Measurements from ENCODE around the gene PAH. TPM values are rescaled to one million over a fixed set of nuclear protein-coding genes. Genes with fewer than 3 reads are reported as not detected.

The PAH gene
- total and polyA plus RNA-seq, 3 donors from 2014 or later = 9.3 to 23.2 (median 18.4) TPM

DNA sequence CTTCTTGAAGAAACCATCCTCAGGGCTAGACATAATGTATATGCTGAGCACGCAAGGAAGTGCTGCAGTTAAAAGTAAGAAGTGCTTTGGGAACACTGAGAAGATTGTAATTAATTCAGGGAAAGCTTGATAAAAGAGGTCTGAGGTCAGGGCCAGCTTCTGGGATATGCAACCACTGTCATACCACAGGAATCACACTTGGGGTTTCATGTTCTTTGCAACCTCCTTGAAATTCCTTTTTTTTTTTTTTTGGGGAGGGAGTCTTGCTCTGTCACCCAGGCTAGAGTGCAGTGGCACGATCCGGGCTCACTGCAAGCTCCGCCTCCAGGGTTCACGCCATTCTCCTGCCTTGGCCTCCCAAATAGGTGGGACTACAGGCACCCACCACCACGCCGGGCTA, 6.9 kb downstream of the PAH start:
- Histone ChIP-seq H3K27me3 (no peaks in the 10 kb centered on the region), H3K27ac (no peak overlapping the region), H3K4me3 (no peak overlapping the region), H3K9me3 (no peaks in the 10 kb centered on the region), H3K4me1 (no peaks in the 10 kb centered on the region), H3K36me3 (ENCODE audit: low read depth, missing control alignments) (no peaks in the 10 kb centered on the region)
- intact Hi-C loops (cut with DNase I; ENCODE audit: low total_unique reads) = no loop called here
- 85 to 88% methylated on average over 7 of the region's 7 CpGs for WGBS, 2 donors
- no peak for DNase-seq
- TF ChIP-seq, protein P1, sequence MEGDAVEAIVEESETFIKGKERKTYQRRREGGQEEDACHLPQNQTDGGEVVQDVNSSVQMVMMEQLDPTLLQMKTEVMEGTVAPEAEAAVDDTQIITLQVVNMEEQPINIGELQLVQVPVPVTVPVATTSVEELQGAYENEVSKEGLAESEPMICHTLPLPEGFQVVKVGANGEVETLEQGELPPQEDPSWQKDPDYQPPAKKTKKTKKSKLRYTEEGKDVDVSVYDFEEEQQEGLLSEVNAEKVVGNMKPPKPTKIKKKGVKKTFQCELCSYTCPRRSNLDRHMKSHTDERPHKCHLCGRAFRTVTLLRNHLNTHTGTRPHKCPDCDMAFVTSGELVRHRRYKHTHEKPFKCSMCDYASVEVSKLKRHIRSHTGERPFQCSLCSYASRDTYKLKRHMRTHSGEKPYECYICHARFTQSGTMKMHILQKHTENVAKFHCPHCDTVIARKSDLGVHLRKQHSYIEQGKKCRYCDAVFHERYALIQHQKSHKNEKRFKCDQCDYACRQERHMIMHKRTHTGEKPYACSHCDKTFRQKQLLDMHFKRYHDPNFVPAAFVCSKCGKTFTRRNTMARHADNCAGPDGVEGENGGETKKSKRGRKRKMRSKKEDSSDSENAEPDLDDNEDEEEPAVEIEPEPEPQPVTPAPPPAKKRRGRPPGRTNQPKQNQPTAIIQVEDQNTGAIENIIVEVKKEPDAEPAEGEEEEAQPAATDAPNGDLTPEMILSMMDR (IDR thresholded peaks at IDR 0.05) = no peak
- no peak for TF ChIP-seq POLR2A (IDR thresholded peaks at IDR 0.05)

DNA sequence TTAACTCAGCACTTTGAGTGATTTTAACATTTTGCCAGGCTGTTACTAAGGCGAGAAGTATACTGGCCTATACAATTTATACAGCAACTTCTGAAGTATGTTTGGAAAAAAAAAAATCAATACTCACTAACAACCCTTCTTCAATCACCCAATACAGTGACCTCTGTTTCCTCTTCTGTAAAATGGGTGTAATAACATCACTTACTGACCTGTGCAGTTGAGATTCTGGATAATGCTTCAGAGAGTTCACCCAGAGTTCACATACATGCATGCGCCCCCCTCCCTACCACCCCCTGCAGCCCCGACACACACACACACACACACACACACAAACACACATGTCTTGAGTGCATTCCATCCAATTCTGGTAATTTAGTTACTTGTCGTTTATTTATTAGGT, 9.1 kb downstream of the PAH start:
- intact Hi-C loops (cut with DNase I; ENCODE audit: low total_unique reads) = no loop called here
- no peaks in the 10 kb centered on the region for H3K36me3 ChIP-seq (ENCODE audit: low read depth, missing control alignments)
- no peak for TF ChIP-seq POLR2A (IDR thresholded peaks at IDR 0.05)
- TF ChIP-seq, protein P1 (IDR thresholded peaks at IDR 0.05) = no peak
- no peak overlapping the region for H3K27ac ChIP-seq
- H3K9me3 ChIP-seq = no peaks in the 10 kb centered on the region
- 87 to 90% methylated on average over 4 of the region's 4 CpGs for WGBS, 2 donors
- H3K4me1 ChIP-seq = no peaks in the 10 kb centered on the region
- no peaks in the 10 kb centered on the region for H3K27me3 ChIP-seq
- no peak overlapping the region for H3K4me3 ChIP-seq
- DNase-seq = no peak

DNA sequence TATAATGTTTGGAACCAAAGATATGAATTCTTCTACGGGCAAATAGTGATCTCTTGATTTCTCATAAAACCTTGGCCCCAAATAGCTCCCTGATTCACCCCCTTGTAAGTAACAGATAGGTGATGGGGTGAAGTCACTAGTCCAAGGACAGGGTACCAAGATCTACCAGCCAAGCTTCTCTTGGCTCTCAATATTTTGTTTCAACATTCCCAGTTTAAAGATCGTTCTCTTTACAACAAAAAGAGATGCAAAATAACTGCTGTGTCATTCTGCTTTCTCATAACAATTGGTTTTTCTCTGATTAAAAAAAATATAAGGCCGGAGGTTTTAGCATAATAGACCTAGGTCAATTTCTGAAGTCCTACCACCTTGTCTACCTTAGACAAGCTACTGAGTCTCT, 11.8 kb downstream of the PAH start:
- H3K36me3 ChIP-seq (ENCODE audit: low read depth, missing control alignments) = no peaks in the 10 kb centered on the region
- intact Hi-C loops (cut with DNase I; ENCODE audit: low total_unique reads) = no loop called here
- H3K27me3 ChIP-seq = no peaks in the 10 kb centered on the region
- H3K9me3 ChIP-seq = no peaks in the 10 kb centered on the region
- no peak for DNase-seq
- H3K27ac ChIP-seq = no peak overlapping the region
- TF ChIP-seq, protein P1 (IDR thresholded peaks at IDR 0.05) = no peak
- no peak for TF ChIP-seq POLR2A (IDR thresholded peaks at IDR 0.05)
- no peak overlapping the region for H3K4me3 ChIP-seq
- 85 to 91% methylated on average over 3 of the region's 3 CpGs for WGBS, 2 donors
- no peaks in the 10 kb centered on the region for H3K4me1 ChIP-seq

DNA sequence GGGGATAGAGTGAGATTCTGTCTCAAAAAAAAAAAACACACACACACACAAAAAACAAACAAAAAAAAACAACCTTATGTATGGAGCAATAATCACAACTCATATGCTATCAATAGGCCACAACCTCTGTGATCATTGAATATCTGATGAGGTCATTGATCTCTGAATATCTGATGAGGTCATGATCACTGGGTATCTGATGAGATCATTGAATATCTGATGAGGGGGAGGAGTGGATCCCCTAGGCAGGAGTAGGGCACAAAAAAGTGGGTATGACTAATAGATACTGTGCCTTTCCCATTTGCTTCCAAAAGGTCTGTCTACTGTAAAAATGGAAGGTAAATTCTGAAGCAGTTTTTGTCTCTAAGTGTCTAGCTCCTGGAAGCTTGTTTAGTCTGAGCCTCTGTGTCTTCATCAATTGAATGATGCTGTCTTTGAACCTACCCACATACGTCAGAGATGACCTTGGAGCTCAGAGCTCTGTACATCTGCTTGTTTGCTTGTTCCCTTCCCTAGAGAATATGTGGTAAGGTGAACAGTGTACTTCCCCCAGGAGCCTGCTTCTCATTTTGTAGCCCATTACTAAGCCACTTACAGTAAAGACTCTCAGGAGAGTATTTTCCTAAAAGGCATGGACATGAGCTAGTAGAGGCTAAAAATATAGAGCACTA, 13.6 kb downstream of the PAH start:
- no peak overlapping the region for H3K27ac ChIP-seq
- 56 to 71% methylated on average over 1 of the region's 1 CpG for WGBS, 2 donors
- TF ChIP-seq, protein P1 (IDR thresholded peaks at IDR 0.05) = no peak
- TF ChIP-seq POLR2A (IDR thresholded peaks at IDR 0.05) = no peak
- no peaks in the 10 kb centered on the region for H3K36me3 ChIP-seq (ENCODE audit: low read depth, missing control alignments)
- H3K4me3 ChIP-seq = no peak overlapping the region
- H3K9me3 ChIP-seq = no peaks in the 10 kb centered on the region
- H3K27me3 ChIP-seq = no peaks in the 10 kb centered on the region
- intact Hi-C loops (cut with DNase I; ENCODE audit: low total_unique reads) = no loop called here
- DNase-seq = no peak
- no peaks in the 10 kb centered on the region for H3K4me1 ChIP-seq

DNA sequence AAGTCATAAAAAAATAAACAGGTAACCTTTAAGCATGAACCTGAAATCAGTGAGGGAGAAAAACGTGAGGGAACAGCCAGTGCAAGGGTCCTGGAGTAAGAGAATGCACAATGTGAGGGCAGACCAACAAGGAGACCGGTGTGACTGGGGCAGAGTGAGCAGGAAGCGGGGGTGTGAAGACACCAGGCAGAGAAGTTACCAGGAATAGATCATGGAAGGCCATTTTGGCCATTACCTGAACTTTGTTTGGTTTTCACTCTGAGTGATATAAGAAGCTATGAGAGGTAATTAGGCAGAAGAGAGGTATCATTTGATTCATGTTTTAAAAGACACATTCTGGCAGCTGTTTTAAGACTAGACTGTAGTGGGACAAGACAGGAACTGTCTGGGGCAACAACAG, 15.0 kb downstream of the PAH start:
- no peaks in the 10 kb centered on the region for H3K27me3 ChIP-seq
- DNase-seq = no peak
- H3K27ac ChIP-seq = no peak overlapping the region
- no peaks in the 10 kb centered on the region for H3K36me3 ChIP-seq (ENCODE audit: low read depth, missing control alignments)
- 63 to 69% methylated on average over 3 of the region's 3 CpGs for WGBS, 2 donors
- no peaks in the 10 kb centered on the region for H3K9me3 ChIP-seq
- H3K4me1 ChIP-seq = no peaks in the 10 kb centered on the region
- intact Hi-C loops (cut with DNase I; ENCODE audit: low total_unique reads) = no loop called here
- H3K4me3 ChIP-seq = no peak overlapping the region
- no peak for TF ChIP-seq POLR2A (IDR thresholded peaks at IDR 0.05)
- TF ChIP-seq, protein P1 (IDR thresholded peaks at IDR 0.05) = no peak
